NCI-H1048 (cell line): ENCODE measurements around the gene HIRA.
"Not testable (repeated sequence)": the region's sequence is repeated elsewhere in the genome, so short reads cannot be mapped to it uniquely, and the experiment has no call there.

Source experiments
- DNase-seq: peaks from one replicate; lab custom pipeline; 2025; lab: John Stamatoyannopoulos, UW

Gene HIRA

DNA sequence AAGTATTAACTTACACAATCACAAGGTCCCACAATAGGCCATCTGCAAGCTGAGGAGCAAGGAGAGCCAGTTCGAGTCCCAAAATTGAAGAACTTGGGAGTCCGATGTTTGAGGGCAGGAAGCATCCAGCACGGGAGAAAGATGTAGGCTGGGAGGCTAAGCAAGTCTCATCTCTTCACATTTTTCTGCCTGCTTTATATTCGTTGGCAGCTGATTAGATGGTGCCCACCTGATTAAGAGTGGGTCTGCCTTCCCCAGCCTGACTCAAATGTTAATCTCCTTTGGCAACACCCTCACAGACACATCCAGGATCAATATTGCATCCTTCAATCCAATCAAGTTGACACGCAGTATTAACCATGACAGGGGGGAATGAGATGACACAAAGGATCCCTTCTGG, 101.3 kb downstream of the HIRA start:
- not testable (repeated sequence) for DNase-seq

DNA sequence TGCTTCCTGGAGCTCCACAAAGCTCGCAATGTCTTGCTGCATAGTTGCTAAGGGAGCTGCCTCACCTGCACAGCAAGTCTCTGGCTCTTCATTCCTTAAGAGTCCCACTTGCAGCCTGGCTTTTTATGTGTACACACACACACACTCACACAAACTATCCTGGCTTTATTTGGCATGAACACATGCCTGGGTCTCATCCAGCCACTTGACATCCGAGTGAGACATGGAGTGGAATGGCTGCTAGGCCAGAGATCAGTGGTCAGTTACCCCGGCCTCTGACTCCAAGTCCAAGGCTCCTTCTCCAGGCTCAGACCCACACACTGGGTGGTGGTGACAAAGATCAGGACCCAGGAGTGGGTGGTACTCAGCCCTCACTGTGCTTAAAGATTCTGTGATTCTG, 102.1 kb downstream of the HIRA start:
- DNase-seq: no peak

DNA sequence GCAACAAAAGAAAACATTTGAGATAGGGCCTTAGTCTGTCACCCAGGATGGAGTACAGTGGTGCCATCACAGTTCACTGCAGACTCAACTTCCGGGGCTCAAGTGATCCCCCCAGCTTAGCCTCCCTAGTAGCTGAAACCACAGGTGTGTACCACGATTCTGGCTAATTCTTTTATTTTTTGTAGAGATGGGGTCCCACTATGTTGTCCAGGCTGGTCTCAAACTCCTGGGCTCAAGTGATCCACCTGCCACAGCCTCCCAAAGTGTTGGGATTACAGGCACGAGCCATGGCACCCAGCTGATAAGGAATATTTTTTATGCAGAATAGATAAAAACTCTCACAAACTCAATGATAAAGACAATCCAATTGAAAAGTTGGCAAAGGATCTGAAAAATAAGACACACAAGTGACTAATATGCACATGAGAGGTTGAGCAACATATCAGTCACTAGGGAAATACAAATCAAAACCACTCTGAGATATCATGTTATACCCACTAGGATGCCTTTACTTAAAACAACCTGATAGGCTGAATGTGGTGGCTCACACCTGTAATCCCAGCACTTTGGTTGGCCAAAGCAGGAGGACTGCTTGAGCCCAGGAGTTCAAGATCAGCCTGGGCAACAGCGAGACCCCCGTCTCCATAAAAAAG, 106.1 kb downstream of the HIRA start:
- DNase-seq: no peak

DNA sequence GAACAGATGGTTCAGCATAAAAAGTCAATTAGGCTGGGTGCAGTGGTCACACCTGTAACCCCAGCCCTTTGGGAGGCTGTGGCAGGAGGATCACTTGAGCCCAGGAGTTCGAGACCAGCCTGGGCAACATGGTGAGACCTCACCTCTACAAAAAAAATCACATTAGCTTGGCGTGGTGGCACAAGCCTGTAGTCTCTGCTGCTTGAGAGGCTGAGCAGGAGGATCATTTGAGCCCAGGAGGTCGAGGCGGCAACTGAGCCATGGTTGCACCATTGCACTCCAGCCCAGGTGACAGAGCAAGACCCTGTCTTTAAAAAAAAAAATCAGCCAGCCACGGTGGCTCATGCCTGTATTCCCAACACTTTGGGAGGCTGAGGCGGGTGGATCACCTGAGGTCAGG, 108.1 kb downstream of the HIRA start:
- DNase-seq: not testable (repeated sequence)

DNA sequence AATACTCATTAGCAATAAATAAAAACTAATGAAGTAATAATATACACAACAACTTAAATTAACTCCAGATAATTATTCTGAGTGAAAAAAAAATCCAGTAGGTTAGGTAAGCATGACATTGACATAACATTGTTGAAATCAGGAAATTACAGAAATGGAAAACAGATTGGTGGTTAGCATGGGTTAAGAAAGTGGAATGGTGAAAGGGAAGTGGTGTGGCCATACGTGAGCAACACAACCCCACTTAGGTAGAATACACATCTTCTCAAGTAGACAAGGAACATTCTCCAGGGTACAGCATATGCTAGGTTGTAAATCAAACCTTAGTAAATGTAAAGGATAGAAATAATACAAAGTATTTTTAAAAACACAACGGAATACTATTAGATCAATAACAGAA, 109.8 kb downstream of the HIRA start:
- DNase-seq: no peak

DNA sequence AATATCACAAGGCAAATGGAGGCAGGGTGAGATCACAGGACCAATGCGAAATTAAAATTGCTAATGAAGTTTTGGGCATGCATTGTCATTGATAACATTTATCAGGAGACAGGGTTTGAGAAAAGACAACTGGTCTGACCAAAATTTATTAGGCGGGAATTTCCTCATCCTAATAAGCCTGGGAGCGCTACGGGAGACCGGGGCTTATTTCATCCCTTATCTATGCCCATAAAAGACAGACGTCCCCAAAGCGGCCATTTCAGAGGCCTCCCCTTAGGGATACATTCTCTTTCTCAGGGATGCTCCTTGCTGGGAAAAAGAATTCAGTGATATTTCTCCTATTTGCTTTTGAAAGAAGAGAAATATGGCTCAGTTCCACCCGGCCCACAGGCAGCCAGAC, 111.4 kb downstream of the HIRA start:
- not testable (repeated sequence) for DNase-seq

DNA sequence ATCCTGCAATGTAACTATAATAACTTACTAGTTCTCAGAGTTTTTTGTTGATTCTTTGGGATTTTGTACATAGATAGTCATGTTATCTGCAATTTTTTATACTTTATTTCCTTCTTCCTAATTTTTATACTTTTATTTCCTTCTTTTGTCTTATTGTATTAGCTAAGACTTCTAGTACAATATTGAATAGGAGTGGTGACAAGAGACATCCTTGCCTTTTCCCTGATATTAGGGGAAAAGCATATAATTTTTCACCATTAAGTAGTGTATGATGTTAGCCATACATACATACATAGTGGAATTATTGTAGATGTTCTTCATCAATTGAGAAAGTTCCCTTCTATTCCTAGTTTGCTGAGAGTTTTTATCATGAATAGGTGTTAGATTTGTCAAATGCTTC, 112.3 kb downstream of the HIRA start:
- no peak for DNase-seq

DNA sequence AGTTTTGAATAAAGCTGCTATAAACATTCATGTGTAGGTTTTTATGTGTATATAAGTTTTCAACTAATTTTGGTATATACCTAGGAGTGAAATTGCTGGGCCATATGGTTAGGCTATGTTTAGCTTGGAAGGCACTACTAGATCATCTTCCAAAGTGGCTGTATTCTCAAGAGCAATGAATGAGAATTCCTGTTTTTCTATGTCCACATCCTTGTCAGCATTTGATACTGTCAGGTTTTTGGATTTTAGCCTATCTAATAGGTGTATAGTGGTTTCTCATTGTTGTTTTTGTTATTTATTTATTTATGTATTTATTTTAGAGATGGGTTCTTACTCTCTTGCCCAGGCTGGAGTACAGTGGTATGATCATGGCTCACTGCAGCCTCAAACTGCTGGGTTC, 113.7 kb downstream of the HIRA start:
- DNase-seq: no peak

DNA sequence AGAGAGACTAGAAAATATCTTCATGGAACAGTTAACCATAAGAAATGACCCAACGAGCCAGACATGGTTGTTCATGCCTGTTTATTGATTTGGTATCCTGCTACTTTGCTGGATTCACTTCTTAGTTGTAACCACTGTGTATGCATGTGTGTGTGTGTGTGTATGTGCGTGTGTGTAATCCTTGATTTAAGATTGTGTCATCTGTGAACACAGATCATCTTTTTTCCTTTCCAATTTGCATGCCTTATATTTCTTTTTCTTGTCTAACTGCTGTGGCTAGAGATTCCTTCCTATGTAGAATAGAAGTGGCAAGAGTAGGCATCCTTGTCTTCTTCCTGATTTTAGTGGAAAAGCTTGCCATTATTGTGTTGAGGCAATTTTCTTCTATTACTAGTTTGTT, 123.7 kb downstream of the HIRA start:
- no peak for DNase-seq

DNA sequence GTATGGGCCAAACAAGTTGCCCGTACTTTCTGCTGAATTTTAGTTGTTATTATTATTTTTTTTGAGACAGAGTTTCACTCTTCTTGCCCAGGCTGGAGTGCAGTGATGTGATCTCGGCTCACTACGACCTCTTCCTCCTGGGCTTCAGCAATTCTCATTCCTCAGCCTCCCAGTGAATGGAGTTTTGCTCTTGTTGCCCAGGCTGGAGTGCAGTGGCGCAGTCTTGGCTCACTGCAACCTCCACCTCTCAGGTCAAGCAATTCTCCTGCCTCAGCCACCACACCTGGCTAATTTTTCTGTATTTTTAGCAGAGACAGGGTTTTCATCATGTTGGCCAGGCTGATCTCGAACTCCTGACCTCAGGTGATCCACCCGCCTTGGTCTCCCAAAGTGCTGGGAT, 125.0 kb downstream of the HIRA start:
- DNase-seq: not testable (repeated sequence)

DNA sequence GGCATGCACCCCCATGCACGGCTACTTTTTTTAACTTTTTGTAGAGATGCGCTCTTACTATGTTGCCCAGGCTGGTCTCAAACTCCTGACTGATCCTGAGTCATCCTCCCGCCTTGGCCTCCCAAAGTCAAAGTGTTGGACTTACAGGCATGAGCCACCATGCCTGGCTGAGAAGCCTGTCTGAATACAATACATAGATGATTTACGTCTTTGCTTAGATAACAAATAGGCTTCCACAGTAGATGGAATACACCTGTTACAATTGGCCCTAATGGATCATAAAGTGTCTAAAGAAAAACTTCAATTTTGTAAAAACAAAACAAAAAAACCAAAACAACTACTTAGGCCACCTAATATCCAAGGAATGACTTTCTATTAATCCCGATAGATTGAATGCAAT, 127.0 kb downstream of the HIRA start:
- DNase-seq: no peak

DNA sequence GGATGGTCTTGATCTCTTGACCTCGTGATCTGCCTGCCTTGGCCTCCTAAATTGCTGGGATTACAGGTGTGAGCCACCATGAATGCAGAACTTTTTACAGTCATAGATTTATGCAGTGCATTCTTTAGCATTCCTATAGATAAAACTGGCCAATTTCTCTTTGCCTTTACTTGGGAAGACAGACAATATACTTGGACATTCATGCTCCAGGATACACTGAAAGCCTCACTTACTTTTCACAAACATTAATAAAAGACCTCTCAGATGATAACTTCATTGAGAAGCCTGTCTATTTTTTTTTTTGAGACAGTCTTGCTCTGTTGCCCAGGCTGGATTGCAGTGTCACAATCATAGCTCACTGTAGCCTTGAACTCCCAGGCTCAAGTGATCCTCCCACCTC, 127.7 kb downstream of the HIRA start:
- DNase-seq: no peak

DNA sequence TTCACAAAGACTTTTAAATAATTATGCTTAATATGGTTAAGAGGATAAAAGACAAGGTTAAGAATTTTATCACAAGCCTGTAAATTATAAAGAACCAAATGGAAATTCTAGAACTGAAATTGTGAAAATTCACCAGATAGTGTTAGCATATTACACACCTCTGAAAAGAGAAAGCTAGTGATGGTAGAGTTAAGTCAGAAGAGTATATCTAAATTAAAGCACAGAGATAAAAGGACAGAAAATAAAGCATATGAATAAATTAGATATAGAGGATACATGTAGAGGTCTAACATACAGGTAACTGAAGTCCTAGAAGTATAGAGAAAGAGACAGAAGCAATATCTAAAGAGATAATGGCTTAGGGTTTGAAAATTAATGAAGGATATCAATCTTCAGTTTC, 135.8 kb downstream of the HIRA start:
- DNase-seq: no peak

DNA sequence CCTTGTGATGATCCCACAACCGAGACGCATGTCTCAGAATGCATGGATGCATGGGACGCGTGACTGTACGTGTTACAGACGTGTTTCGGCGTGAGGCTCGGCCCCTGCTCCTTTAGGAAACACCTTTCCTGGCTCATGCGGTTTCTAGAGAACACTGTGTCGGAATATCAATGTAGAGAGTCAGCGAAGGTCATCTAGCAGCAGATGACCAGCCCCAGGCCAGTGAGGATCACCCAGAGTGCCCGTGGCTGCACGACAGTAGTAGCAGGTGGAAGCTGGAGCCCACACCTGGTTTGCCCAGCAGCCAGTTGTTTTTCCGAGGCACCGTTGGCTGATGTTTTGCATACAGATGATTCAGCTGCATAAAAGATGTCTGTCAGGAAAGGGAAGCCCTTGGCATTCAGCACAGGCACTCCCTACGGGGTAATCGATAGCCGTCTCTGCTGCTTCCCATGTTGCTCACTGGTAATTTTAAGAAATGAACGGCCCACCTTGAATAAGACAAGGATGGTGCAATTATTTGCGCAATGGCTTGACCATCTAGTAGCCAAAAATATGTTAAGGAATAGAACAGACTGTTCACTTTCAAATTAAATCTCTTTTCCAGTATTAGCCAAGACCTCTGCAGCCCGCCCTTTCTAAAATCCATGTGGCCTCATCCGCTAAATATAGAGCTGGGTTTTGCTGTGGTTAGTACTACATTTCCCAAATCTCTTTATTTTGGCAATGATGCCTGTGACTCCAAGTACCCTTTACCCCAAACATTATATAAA, 138.9 kb downstream of the HIRA start:
- no peak for DNase-seq

DNA sequence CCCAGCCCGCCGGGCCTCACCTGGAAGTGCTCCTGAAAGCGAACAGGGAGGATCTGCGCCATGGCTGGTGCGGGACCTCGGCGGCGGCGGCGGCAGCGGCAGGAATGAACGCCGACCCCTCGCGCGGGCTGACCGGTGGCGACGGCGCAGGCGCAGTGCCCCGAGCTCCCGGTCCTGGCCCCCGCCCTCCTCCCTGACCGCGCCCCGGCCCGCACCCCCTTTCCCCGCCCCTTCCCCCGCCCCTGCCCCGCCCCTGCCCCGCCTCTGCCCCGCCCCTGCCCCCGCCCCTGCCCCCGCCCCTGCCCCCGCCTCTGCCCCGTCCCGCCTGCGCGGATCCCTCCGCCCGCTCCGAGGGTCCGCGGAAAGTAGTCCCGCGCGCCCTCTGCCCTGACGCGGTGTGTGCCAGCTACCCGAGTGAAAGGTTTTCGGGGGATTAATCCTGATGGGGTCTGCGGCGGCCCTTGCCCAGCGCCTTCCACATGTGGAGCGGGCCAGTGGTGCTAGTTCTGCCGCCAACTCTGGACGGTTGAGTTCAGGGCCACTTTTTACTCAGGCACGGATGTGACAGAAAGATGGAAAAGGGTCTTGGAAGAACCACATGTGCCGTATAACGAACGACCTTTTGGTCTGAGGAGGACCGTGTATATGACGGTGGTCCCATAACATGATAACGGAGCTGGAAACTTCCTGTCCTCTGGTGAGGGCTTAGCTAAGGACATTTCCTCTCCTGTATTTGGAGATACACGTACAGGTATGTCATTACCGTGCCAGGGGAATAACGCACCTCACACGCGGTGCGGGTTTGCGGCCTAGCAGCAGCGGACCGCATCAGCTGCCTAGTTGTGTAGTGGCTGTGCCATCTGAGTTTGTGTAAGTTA, 139.7 kb downstream of the HIRA start, which contains the start of gene CLTCL1:
TSS of gene CLTCL1 (minus strand) at position 140 of the 878 bp plus-strand sequence. CDS start at position 62, 78 bp downstream.
- no peak for DNase-seq

DNA sequence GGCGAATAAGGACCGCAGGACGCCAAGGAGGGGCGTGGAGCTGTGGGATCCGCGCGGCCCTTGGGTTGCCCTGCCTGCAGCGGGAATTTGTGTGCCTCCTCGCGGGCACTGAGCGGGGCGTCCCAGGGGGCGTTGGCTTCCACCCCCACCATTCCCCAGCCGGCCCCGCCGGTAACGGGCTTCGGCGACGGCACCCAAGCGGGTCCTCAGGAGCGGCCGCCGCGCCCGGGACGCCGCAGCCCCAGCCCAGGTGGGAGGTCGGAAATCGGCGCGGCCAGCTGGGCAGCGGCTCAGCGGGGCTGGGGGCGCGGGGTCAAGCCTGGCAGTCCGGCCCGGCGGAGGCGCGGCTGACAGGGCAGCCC, 140.3 kb downstream of the HIRA start:
- no peak for DNase-seq

DNA sequence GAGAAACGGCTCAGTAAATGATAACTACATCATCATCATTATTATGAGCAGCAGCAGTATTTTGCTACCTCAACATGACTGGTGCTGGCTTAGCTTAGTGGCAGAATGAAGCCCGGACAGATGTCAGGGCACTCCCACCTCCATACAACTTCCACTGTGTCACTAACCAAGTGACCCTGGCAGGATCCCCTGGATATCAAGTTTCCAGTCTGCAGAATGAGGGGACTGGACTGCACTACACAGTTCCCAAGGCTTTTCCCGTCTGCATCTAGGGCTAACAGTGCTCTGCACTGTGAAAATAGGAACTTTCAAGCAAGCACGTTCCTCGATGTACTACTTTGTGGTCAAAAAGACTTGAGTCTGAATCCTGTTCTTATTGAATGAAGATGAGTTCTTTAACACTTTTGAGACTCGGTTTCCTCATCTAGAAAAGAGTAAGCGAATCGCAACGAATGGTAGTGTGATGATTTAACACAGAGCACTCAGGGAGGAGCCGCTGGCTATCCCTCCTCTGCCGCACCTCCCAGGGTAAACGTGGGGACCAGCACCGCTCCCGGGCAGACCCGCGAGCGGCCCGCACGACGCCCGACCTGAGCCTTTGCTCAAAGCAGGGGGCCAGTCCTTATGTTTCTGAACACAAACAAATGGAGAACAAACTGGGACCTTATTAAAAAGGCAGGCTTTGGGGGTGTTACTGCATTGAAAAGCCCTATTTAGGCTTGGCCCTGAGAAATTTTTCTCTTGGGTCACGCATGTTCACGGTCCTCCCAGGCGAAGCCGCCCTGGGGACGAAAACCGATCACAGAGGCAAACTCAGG, 140.9 kb downstream of the HIRA start:
- DNase-seq: no peak

DNA sequence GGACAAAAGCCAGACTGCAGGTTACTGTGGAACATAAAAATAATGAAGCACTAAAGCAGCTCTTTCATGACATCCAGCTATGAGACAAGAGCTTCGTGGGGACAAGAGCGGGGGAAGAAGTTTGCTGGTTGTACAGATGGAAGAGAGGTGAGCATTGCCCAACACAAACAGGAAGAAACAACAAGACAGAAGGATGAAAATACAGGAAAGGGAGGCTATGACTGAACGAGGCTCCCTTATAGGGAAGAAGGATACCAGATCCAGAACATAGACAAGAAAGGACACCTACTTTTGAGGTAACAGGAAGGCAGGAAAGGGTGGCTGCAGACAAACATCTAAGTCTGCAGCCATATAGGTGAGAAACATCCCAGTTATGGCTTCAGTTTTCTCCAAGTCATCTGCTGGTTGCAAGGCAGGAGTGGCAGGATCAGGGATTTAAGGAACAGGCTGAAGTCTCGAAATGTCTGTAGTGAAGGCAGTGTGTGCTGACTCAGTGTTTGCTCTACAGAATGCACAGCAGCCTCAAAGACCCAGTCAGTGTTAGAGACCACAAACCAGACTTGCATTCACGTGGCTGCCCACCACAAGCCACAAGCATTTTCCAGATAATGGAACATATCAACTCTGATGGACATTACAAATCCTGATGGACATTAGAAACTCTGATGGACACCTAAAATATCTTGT, 141.9 kb downstream of the HIRA start:
- no peak for DNase-seq

DNA sequence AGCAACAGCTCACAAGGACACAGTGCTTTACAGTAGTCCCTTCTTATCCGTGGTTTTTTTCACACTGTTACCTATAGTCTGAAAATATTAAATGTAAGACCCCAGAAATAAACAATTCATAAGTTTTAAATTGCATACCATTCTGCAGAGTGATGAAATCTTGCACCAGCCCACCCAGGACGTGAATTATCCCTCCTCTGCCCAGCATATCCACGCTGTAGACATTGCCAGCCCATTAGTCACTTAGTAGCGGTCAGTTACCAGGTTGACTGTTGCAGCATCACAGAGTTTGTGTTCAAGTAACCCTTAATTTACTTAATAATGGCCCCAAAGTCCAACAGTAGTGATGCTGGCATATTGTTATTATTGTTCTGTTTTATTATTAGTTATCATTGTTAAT, 143.6 kb downstream of the HIRA start:
- DNase-seq: no peak

DNA sequence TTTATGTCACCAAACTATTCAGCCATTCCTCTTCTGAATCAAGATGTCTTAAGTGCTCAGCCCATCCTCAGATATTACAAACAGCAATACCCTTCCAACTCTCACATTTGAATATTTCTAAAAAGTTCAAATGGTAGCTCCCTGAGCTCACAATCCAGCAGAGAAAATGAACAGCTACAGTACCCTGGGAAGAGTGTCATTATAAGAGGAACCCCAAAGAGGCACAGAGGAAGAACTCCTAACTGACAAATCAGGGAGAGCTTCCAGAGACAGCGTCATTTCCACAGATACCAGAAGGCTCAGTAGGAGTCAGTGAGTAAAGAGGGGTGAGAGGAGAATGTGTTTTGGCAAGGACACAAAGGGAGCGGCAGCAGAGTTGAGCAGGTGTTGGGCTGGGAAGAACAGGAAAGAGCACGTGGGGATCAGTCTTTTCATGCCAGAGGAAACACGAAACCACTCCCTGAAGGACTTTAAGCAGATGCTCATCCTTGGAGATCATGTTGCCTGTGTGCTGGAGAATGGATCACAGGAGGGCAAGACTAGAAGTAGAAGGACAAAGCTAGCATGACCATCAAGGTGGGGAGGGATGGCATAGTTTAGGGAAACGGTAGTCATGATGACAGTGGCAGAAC, 144.3 kb downstream of the HIRA start:
- no peak for DNase-seq

DNA sequence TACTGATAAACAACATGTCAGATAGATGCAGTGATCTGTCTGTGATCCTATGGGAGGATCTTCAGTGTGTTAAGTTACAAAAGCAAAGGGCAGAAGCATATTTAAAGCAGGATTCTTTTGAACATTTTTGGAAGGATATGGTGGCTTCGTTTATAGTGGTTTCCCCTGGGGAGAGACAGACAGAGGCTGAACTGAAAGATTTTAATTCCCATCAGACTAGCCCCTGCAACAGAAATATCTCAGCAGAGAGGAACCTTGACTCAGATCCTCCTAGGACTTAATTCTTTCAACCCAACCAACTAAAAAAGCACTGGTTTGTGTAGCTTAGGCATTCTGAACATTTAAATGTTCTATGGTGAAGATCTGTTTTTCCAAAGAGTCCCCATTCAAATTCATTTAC, 145.7 kb downstream of the HIRA start:
- no peak for DNase-seq
